HG02981 (cell line): ENCODE results near the gene PSMD13.
A peak's percentile ranks its signal among the peaks of the same experiment; 100 is the strongest.

Source experiments
- ATAC-seq: cut with Tn5 transposase; IDR thresholded peaks from one replicate; pipeline ENCODE4 v1.9.1; 2021; ENCODE audit warnings: mild to moderate bottlenecking, moderate library complexity; ENCODE audit not compliant: unreplicated experiment

PSMD13 gene

GRCh38 chr11:241634-242033 is 4.9 kb downstream of the PSMD13 start:
- no peak for ATAC-seq

GRCh38 chr11:244376-244775 is 7.6 kb downstream of the PSMD13 start:
- ATAC-seq, result no peak

GRCh38 chr11:249062-249461 is 12.3 kb downstream of the PSMD13 start:
- ATAC-seq, result no peak

- ATAC-seq, result no peak
These were observed 13.5 kb downstream of the PSMD13 start for GRCh38 chr11:250274-250673.

- ATAC-seq, result no peak
These were observed 14.0 kb downstream of the PSMD13 start for GRCh38 chr11:250740-251299.

- ATAC-seq, result no peak
These were observed 14.8 kb downstream of the PSMD13 start for GRCh38 chr11:251550-251949.

- ATAC-seq, result no peak
These were observed 15.9 kb downstream of the PSMD13 start for GRCh38 chr11:252666-253065.

- ATAC-seq, result no peak
These were observed 16.5 kb downstream of the PSMD13 start for GRCh38 chr11:253160-253885.

GRCh38 chr11:253886-254270 is 17.1 kb downstream of the PSMD13 start:
- no peak for ATAC-seq

- ATAC-seq, result no peak
These were observed 18.4 kb downstream of the PSMD13 start for GRCh38 chr11:255176-255575.

GRCh38 chr11:255816-256215 is 19.0 kb downstream of the PSMD13 start:
- no peak for ATAC-seq

GRCh38 chr11:256952-257737 is 20.4 kb downstream of the PSMD13 start:
- ATAC-seq, result no peak

- ATAC-seq, result no peak
These were observed 21.2 kb downstream of the PSMD13 start for GRCh38 chr11:257766-258493.

- ATAC-seq, result no peak
These were observed 22.6 kb downstream of the PSMD13 start for GRCh38 chr11:259413-259812.

GRCh38 chr11:261624-262023 is 24.8 kb downstream of the PSMD13 start:
- ATAC-seq, result no peak

- no peak for ATAC-seq
These were observed 30.1 kb downstream of the PSMD13 start for GRCh38 chr11:266676-267439.

- no peak for ATAC-seq
These were observed 30.8 kb downstream of the PSMD13 start for GRCh38 chr11:267491-267994.

GRCh38 chr11:268716-269145 is 32.0 kb downstream of the PSMD13 start:
- peak; percentile 45 for ATAC-seq

- ATAC-seq, result peak; percentile 64
These were observed 32.5 kb downstream of the PSMD13 start for GRCh38 chr11:269146-269890.
